GM19193 (cell line): ENCODE data around the gene TNP2.

ENCODE experiments used
- POLR2A ChIP-seq: IDR thresholded peaks from 4 replicates; pipeline ENCODE4 v1.6.1; 2011; ENCODE audit not compliant: insufficient read depth, insufficient read length; ENCODE audit errors: extremely low read depth

The TNP2 gene

GRCh38 chr16:11232302-11232851 is 36.7 kb downstream of the TNP2 start:
- no peak for TF ChIP-seq POLR2A

- TF ChIP-seq POLR2A, result no peak
Observed at GRCh38 chr16:11231367-11231970, 37.7 kb downstream of the TNP2 start.

DNA sequence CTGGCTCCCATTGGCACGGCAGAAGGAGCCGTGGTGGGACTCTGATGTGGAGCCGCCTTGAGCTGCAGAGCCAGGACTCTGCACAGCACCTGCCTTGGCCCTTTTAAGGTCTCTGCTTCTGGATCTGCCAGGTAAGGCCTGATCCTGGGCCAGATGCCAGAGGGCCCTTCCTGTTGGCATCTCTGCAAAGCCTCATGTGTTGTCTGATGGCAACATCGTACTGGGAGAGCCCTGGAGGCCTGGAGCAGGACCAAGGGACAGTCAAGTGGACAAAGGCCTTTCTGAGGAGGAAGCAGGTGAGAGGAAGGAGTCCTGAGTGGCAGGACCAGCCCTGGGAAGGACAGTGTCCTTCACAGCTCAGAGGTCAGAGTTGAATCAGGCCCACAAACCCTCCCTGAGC is 39.2 kb downstream of the TNP2 start:
- no peak for TF ChIP-seq POLR2A

GRCh38 chr16:11229432-11229831 is 39.7 kb downstream of the TNP2 start:
- no peak for TF ChIP-seq POLR2A

DNA sequence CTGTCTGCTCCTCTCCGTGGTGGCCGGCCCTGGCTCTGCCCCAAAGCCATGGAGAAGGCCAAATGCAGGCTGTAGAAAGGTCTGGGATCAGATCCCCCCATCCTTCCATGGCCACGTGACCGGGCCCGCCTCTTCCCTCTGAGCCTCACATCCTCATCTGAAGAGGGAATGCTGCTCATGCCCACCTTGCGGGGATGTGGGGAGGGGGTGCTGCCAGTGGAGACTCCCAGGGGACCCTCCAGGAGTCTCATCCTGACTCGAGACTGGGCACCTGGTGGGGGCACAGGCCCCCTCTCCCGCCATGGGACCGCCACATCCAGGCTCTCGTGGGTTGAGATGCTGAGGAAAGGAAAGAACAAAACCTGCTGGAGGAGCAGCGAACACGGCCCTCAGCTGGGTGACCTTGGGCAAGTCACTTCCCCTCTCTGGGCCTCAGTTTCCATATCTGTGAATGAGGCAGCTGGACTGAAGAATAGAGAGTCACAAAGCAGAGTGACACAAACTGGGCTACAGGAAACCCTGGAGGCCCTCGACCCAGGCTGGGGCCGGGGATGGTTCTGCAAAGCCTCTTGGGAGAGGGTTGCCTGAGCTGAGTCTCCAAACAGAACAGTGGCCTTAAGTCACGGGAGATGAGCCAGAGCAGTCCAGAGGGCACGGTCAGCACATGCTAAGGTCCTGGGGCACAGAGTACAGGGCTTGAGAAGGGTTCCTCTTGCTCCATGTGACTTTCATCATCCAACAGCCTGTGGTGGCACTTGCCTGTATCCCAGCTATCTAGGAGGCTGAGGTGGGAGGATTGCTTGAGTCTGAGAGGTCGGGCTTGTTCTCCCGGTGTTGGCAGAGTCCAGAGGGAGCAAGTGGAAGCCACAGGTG is 43.2 kb downstream of the TNP2 start:
- TF ChIP-seq POLR2A, result peak; percentile 51

DNA sequence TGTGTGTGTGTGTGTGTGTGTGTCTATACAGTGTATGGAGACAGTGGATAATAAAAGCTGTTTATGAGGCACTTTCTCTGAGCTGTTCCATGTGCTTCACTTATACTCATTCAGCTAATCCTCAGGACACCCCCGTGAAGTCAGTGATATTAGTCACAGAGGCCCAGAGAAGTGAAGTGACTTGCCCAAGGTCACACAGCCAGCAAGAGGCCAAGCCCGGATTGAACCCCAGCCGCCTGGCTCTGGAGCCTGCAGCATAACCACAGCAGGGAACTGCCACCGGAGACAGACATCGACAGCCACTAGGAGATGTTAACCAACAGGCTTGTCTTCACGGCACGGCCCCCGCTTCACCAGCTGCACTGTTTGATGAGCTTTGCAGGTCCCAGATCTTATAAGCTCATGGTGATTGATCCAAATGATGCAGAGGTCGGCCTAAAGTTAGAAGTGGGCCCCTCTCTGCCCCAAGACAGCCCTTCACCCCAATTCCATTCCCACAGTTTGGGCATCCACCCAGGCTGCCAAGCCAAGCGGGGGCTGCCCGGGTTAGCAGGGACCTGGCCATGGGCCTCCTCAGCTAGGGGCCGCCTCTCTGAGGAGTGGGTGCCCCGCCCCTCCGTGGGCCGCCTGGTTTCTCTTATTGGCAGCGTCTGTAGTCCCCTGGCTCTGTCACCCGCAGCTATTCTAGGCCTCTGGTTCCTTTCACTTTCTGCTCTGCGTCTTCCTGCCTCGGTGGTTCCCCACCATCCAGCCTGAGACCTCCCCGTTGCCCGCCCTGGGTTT is 44.0 kb downstream of the TNP2 start:
- TF ChIP-seq POLR2A, result no peak

GRCh38 chr16:11224096-11224893 is 44.8 kb downstream of the TNP2 start:
- no peak for TF ChIP-seq POLR2A

GRCh38 chr16:11219178-11219577 is 49.9 kb downstream of the TNP2 start:
- TF ChIP-seq POLR2A, result no peak

DNA sequence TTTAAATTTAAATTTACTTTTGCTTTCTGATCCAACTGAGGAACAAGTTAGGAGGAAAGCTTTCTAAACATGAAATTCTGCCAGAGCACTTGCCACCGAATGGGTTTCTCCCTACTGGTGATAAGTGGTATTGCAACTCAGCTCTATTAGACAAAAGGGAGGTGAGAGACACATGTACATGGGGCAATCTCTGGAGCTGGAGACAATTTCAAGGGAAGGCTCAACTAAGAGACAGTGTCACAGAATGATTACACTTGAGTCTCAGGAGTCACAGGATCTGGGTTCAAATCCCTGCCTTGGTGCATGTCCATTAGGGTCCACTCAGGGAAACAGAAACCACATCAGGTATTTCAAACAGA is 50.5 kb downstream of the TNP2 start:
- no peak for TF ChIP-seq POLR2A
